Sigmoid colon (tissue), 7 donors: ENCODE measurements around the gene MAGI2. TPM values are rescaled to one million over a fixed set of nuclear protein-coding genes. Genes with fewer than 3 reads are reported as not detected.

Experiments used
- DNase-seq: peaks from one replicate; pipeline ENCODE4 v3.0.0-alpha.2; 2019
- H3K27ac ChIP-seq, 4 donors: fragments of 200-600 bp; sonication (generic); one replicate each; pipeline ENCODE4 v1.5.1; 2016 to 2019; ENCODE audit warnings: mild to moderate bottlenecking in 1 of 4
- H3K27me3 ChIP-seq, 3 donors: fragments of 200-600 bp; sonication (generic); one replicate each; pipeline ENCODE4 v1.5.1; 2019; ENCODE audit warnings: mild to moderate bottlenecking in 1 of 3
- H3K36me3 ChIP-seq, 4 donors: fragments of 200-600 bp; sonication (generic); one replicate each; pipeline ENCODE4 v1.5.1; 2016 to 2019
- H3K4me1 ChIP-seq, 4 donors: fragments of 200-600 bp; sonication (generic); one replicate each; pipeline ENCODE4 v1.5.1; 2017 to 2019
- H3K4me3 ChIP-seq, 4 donors: fragments of 200-600 bp; sonication (generic); one replicate each; pipeline ENCODE4 v1.5.1; 2017 to 2019; ENCODE audit warnings: mild to moderate bottlenecking in 2 of 4, moderate library complexity in 1 of 4
- H3K9me3 ChIP-seq, 4 donors: fragments of 200-600 bp in 3 of 4; sonication (generic) in 3 of 4; one replicate each; pipeline versions ENCODE4 v1.5.1 to v1.6.1; 2013 to 2019
- EP300 ChIP-seq, 4 donors: sonication (generic); formaldehyde crosslinking; IDR thresholded peaks; one replicate each; pipeline ENCODE4 v1.6.1; 2017; ENCODE audit warnings: antibody characterized with exemption in 4 of 4
- POLR2A ChIP-seq, 2 donors: fragments of 450-650 bp; IDR thresholded peaks; one replicate each; pipeline ENCODE4 v1.6.1; 2016; ENCODE audit warnings: antibody characterized with exemption in 2 of 2, mild to moderate bottlenecking in 2 of 2, moderate library complexity in 2 of 2
- POLR2AphosphoS5 ChIP-seq, 4 donors: sonication (generic); formaldehyde crosslinking; IDR thresholded peaks; one replicate each; pipeline ENCODE4 v1.6.1; 2017; ENCODE audit warnings: antibody characterized with exemption in 4 of 4
- WGBS, 2 donors: extraction: QIAGEN DNeasy Blood & Tissue Kit; methylation state at CpG; one replicate each; pipeline ENCODE4 v1.1.7; 2013; 5-methylcytosine and 5-hydroxymethylcytosine counted together
- intact Hi-C: fragments of 100-400 bp; cut with DNase I; formaldehyde crosslinking; loops from one replicate; pipeline ENCODE4 v1.15.1; 2023
- polyA plus RNA-seq, 3 donors: library from polyadenylated mRNA; stranded (reverse); fragments of 200-250 nt; gene quantifications; one replicate each; pipeline ENCODE4 v1.2.3, GENCODE V29; 2013
- total RNA-seq, 4 donors: library from RNA; depleted of rRNA; stranded (reverse); fragments of >200 nt; gene quantifications; one replicate each; pipeline ENCODE4 v1.1.0, GENCODE V29; 2016
- TF ChIP-seq, protein P1 (sequence below), 4 experiments: fragments of 450-650 bp in 3 of 4; fragments of 200-600 bp in 1 of 4; IDR thresholded peaks; one replicate each; pipeline ENCODE4 v1.5.1; 2016 to 2019; ENCODE audit warnings: antibody characterized with exemption in 4 of 4, mild to moderate bottlenecking in 3 of 4, moderate library complexity in 2 of 4
- donor health status: healthy with polysubstance abuse.
- donor health status: Bipolar disorder and iron deficiency.
- donor health status: healthy.

Gene MAGI2
- total and polyA plus RNA-seq, 7 donors, result 0.69 to 26.9 (median 14.7) TPM

DNA sequence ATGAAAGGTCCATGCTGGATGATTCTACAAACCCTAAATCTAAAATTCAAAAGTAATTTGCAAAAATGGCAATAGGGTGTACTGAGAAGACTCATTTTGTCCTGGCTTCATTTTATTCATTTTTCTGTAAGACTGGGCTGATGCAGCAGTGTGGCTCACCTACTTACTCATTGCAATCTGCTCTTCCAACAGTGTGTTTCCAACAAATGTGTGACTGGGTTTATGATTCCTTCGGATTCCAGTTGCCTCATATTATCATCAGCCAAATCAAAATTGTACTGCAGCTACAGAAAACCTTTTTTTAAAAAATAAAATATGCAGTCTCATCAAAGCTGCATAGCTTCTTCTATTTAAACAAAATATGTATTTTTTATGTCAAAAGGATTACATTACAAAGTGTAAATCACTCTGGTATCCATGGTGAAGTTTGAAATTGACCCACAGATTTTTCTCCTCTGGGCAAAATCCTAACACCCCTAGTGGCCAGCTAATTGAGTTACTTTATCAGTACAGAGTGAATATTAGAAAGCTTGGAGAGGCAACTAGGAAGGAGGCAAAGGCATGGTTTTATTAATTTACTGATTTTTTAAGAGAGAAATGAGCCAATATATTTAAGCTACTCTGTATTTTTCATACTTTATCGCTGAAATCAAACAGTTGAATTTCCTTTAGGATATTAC, 390.3 kb downstream of the MAGI2 start:
- no peak overlapping the region for H3K4me3 ChIP-seq
- H3K4me1 ChIP-seq, result no peaks in the 10 kb centered on the region
- intact Hi-C loops, result no loop called here
- DNase-seq, result no peak
- H3K36me3 ChIP-seq, result no peaks in the 10 kb centered on the region
- peaks cover 0 to 4% (median 2%) of the 10 kb centered on the region in 4 donors for H3K9me3 ChIP-seq
- no peak for TF ChIP-seq EP300 (IDR thresholded peaks at IDR 0.05)
- TF ChIP-seq POLR2AphosphoS5 (IDR thresholded peaks at IDR 0.05), result no peak
- no peak for TF ChIP-seq POLR2A (IDR thresholded peaks at IDR 0.05)
- TF ChIP-seq, protein P1, sequence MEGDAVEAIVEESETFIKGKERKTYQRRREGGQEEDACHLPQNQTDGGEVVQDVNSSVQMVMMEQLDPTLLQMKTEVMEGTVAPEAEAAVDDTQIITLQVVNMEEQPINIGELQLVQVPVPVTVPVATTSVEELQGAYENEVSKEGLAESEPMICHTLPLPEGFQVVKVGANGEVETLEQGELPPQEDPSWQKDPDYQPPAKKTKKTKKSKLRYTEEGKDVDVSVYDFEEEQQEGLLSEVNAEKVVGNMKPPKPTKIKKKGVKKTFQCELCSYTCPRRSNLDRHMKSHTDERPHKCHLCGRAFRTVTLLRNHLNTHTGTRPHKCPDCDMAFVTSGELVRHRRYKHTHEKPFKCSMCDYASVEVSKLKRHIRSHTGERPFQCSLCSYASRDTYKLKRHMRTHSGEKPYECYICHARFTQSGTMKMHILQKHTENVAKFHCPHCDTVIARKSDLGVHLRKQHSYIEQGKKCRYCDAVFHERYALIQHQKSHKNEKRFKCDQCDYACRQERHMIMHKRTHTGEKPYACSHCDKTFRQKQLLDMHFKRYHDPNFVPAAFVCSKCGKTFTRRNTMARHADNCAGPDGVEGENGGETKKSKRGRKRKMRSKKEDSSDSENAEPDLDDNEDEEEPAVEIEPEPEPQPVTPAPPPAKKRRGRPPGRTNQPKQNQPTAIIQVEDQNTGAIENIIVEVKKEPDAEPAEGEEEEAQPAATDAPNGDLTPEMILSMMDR (IDR thresholded peaks at IDR 0.05), result no peak
- H3K27ac ChIP-seq, result no peak overlapping the region
- H3K27me3 ChIP-seq, result no peaks in the 10 kb centered on the region
- 68 to 77% methylated on average over 2 of the region's 2 CpGs for WGBS, 2 donors

DNA sequence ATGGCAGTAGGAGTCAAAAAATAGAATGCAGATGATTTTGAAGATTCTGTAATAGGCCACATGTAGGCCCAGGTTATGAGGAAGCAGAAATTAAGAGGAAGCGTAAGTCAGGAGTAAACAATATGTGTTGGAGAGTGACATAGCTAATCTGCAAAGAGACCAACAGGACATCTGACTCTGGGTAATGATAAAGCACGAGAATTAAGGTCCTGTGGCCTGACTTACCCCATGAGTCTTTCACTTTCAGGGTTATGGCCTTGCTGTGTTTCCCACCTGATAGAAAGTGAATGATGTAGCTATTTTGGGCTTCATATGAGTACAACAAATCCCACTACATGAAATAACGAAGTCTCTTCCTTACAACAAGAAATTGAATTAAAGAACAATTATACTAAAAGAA, 393.0 kb downstream of the MAGI2 start:
- no peak for DNase-seq
- H3K9me3 ChIP-seq, result no peaks in the 10 kb centered on the region
- TF ChIP-seq, protein P1 (IDR thresholded peaks at IDR 0.05), result no peak
- TF ChIP-seq POLR2AphosphoS5 (IDR thresholded peaks at IDR 0.05) (no peak), EP300 (IDR thresholded peaks at IDR 0.05) (no peak), POLR2A (IDR thresholded peaks at IDR 0.05) (no peak)
- no peak overlapping the region for H3K4me3 ChIP-seq
- H3K4me1 ChIP-seq, result no peaks in the 10 kb centered on the region
- 75 to 82% methylated on average over 3 of the region's 3 CpGs for WGBS, 2 donors
- H3K27me3 ChIP-seq, result no peaks in the 10 kb centered on the region
- intact Hi-C loops, result no loop called here
- H3K27ac ChIP-seq, result no peak overlapping the region
- H3K36me3 ChIP-seq, result no peaks in the 10 kb centered on the region

DNA sequence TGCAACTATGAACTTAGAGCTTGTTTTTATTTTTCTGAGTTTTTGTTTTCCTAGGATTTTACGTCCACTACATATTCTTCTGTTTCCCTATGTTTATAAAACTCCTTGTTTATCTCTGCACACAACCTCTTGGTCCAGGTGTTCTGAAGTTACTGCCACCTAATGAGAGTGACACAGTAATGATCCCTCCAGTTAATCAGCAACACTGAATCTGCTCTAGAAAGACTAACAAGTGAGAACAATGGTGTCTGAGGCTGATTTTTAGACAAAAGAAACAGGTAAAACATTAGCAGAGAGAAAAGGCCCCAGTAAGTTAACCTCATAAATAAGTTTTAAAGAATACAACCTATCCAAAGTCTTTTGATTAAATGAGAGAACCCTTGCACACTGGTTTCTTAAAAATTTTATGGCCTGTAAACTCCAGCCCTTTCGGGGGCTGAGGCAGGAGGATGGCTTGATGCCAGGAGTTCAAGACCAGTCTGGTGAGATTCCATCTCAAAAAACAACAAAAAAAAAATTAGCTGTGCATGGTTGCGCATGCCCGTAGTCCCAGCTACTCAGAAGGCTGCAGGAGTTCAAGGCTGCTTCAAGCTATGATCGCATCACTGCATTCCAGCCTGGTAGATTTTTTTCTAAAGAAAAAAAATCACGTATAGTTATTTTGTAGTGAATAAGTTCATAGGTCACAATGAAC, 397.6 kb downstream of the MAGI2 start:
- H3K9me3 ChIP-seq, result no peaks in the 10 kb centered on the region
- H3K27ac ChIP-seq, result no peak overlapping the region
- H3K36me3 ChIP-seq, result no peaks in the 10 kb centered on the region
- no peak for TF ChIP-seq POLR2AphosphoS5 (IDR thresholded peaks at IDR 0.05)
- no peak for TF ChIP-seq EP300 (IDR thresholded peaks at IDR 0.05)
- 15 to 64% methylated on average over 6 of the region's 6 CpGs for WGBS, 2 donors
- intact Hi-C loops, result no loop called here
- no peak overlapping the region for H3K4me3 ChIP-seq
- no peaks in the 10 kb centered on the region for H3K4me1 ChIP-seq
- no peaks in the 10 kb centered on the region for H3K27me3 ChIP-seq
- no peak for DNase-seq

DNA sequence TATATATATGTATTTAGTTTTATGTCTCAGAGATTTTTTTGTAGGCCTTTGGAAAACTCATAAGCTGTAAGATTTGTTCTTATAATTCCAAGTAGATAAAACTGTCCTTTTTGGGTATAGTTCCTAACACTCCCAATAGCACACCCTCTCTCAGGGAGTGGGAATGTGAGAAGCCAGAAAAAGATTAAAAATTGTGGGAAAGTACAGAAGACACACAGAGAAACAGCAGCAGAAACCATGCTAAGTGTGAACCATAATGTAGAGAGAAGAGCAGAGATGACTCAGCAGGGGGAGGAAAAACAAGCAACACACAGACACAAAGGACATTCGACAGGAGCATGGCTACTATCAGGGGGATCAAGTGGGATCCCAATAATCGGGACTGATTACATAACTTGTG, 401.6 kb downstream of the MAGI2 start:
- H3K4me1 ChIP-seq, result no peaks in the 10 kb centered on the region
- DNase-seq, result no peak
- intact Hi-C loops, result loop anchor here (2.0 kb wide), 1 partner anchor 53 kb away; no protein-coding TSS in a partner anchor

DNA sequence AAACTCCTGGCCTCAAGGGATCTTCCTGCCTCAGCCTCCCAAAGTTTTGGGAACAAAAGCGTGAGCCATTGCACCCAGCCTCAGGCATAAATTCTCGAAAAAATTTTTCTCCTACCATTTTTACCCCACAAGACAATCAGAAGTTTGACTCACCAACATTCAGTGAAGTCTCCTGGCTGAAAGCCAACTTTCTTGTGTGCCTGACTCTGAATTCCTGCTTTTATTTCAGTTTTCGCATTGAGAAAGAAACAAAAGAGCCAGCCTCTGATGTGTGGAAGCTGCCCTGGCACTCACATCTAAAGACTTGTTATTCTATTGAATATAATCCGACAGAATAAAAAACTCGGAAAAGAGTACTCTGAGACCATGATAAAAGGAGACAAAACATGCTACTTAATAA, 402.9 kb downstream of the MAGI2 start:
- no peaks in the 10 kb centered on the region for H3K4me1 ChIP-seq
- no peaks in the 10 kb centered on the region for H3K27me3 ChIP-seq
- WGBS, 2 donors, result 89 to 90% methylated on average over 5 of the region's 5 CpGs

More for the DNA sequence above, 401.6 kb downstream of the MAGI2 start:
- Histone ChIP-seq H3K27ac (no peak overlapping the region), H3K9me3 (no peaks in the 10 kb centered on the region), H3K4me3 (no peak overlapping the region), H3K27me3 (no peaks in the 10 kb centered on the region), H3K36me3 (no peaks in the 10 kb centered on the region)
- TF ChIP-seq, protein P1 (IDR thresholded peaks at IDR 0.05), result no peak
- TF ChIP-seq EP300 (IDR thresholded peaks at IDR 0.05) (no peak), POLR2A (IDR thresholded peaks at IDR 0.05) (no peak), POLR2AphosphoS5 (IDR thresholded peaks at IDR 0.05) (no peak)
- WGBS, 2 donors, result 88 to 89% methylated on average over 2 of the region's 2 CpGs

More for the DNA sequence above, 402.9 kb downstream of the MAGI2 start:
- Histone ChIP-seq H3K27ac (no peak overlapping the region), H3K36me3 (no peaks in the 10 kb centered on the region), H3K4me3 (no peak overlapping the region), H3K9me3 (no peaks in the 10 kb centered on the region)
- intact Hi-C loops, result no loop called here
- DNase-seq, result no peak
- no peak for TF ChIP-seq POLR2A (IDR thresholded peaks at IDR 0.05)
- no peak for TF ChIP-seq POLR2AphosphoS5 (IDR thresholded peaks at IDR 0.05)
- TF ChIP-seq, protein P1 (IDR thresholded peaks at IDR 0.05), result no peak
- TF ChIP-seq EP300 (IDR thresholded peaks at IDR 0.05), result no peak
